ENCODE results near the gene PIH1D1.

Gene PIH1D1

DNA sequence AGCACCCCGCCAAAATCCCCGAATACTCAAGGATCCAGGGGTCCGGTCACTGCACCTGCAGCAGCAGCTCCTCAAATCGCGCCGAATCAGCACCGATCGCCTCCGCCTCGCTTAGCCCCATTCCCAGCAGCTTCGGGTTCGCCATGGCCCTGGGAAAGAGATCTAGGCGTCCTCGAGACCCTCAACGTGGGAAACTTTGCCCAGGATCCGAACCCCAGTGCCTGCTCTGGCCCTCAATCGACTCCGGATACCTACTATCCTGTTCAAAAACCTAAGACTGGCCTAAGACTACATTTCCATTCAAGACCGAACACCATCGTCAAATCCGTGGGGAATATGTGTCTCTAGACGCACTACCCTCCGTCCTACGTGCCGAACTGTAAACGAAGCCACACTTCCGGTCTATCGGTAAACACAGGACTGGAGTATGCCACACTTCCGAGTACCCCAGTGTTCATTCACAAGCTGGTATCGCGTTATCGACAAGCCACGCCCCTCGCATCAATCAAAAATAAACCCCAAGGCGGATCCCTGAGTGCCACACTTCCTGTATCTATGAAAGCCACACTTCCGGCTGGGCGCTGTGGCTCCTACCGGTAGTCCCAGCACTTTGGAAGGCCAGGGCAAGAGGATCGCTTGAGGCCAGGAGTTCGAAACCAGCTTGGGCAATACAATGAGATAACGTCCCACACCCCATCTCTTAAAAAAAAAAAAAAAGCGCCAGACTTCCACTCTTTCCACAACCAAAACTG is at the start of gene PIH1D1:
Gene PIH1D1 (minus strand): TSS at position 385 of the 752 bp plus-strand sequence. CDS start 240 bp downstream, at position 145.
- DNase-seq (ENCODE audit: low spot score) = peak; percentile 99

DNA sequence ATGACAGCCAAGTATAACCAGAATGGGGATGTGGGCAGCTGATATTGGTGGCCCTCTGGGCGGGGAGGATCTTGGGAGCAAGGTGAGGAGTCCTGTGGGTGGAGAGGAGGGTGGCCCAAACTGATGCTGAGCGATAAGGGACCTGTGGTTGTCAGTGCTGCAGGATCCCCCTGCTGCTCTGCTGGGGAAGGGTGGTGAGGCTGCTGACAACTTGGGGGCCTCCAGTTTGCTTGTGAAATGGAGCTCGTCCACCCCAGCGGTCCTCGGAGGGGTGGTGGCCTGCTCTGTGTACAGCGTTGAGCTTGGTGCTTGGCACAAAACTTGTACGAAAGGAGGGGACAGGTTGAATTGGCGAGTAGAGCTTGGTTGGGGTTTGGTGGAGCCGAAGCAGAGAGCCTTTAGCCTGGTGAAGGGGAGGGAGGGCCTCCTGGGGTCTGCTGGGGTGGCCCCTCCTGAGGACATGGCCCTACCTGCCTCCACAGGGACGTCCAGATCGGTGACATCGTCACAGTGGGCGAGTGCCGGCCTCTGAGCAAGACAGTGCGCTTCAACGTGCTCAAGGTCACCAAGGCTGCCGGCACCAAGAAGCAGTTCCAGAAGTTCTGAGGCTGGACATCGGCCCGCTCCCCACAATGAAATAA is 47.5 kb upstream of the PIH1D1 start:
- no peak for DNase-seq (ENCODE audit: low spot score)

DNA sequence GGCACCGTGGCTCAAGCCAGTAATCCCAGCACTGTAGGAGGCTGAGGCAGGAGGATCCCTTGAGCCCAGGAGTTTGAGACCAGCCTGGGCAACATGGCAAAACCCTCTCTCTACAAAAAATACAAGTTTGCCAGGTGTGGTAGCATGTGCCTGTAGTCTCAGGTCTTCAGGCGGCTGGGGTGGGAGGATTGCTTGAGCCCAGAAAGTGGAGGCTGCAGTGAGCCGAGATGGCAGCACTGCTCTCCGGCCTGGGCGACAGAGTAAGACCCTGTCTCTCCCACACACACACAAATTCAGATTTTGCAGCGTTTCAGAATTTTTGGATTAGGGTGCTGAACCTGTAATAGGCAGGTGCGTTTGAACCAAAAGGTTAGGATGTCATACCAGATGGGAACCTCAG is 46.9 kb upstream of the PIH1D1 start:
- DNase-seq (ENCODE audit: low spot score) = no peak

DNA sequence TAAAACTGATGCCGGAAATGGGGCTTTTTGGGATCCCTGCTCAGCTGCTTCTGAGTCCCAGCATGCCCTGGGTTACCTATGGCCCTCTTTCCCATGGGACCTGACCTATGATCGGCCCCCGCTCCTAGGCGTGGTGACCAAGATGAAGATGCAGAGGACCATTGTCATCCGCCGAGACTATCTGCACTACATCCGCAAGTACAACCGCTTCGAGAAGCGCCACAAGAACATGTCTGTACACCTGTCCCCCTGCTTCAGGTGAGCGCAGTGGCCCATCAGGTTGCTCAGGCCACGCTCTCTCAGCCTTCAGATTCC is 46.1 kb upstream of the PIH1D1 start:
- DNase-seq (ENCODE audit: low spot score) = no peak

DNA sequence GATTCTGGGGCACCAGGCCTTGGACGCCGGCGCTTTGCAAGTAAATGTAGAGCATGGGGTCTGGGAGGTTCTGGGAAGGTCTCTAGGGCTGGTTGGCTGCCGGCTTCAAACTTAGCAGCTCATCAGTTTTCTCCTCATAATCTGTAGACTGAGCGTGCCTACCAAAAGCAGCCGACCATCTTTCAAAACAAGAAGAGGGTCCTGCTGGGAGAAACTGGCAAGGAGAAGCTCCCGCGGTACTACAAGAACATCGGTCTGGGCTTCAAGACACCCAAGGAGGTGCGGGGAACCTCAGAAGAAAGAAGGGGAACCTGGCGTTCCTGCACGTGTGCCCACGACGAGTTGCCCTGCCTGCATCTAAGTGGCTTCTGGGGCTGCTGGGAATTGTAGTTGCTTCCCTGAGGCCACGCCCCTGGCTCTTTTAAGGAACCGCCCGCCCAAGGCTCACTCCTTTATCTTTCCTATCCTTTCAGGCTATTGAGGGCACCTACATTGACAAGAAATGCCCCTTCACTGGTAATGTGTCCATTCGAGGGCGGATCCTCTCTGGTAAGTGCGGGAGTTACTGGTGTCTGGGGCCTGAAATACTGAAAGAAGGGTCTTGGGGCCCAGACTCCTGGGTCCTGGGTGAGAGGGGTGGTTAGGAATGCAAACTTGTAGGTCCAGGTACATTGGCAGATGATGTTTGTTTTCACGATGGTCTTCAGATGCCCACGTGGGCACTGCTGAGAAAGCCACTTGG is 45.6 kb upstream of the PIH1D1 start:
- peak; percentile 67 for DNase-seq (ENCODE audit: low spot score)

DNA sequence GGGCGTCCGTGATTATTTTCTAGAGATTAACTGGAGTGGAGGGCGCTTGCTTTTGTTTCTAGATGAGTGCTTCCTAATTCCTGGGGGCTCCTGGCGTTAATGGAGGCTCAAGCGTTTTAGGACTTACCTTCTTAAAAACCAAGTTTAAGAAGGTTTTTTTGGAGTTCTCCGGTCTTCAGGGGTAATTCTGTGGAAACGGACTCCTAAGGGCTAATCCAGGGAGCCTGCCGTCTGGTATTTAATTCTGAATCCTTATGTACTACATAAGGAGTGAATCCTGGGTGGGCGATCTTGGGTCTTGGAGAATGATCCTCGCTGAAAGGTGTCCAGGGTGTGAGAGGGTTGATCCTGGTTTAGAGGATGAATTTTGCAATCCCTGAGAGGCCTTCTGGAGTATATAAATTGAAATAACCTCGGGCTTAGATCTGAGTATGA is 45.0 kb upstream of the PIH1D1 start:
- DNase-seq (ENCODE audit: low spot score) = no peak

DNA sequence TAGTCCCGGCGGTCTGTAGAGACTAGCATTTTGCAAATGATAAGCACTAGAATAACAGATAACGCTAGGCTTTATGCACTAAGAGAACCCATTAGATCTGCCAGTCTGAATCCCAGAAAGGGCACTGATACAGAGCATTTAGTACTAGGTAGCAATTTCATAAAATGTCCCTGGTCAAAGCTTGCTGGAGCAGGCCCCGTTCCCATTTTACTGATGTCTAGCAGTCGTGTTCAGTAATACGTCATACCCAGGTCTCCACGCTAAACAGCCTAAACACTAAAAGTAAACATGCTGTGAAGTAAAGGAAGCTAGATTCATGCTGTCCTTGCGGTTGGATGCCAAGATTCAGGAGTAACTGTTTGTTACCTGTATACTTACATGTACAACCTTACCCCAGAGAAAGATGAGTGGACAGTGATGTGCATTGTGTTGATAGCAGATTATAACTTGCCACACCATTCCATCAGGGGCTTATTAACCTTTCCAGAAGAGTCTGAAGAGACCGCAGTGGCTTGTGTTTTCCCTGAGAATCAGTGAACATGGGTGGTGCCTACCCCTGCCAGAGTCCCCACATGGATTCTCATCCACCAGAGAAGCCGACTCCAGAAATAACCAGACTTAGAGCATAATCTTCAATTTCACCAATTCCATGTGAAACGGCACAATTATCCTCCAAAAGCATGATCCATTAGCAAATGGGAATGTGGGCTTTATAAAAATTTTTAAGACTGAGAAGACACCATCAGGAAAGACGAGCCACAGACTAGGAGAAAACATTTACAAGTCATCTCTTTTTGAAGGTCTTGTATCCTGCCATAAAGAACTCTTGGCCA is 41.2 kb upstream of the PIH1D1 start:
- no peak for DNase-seq (ENCODE audit: low spot score)

DNA sequence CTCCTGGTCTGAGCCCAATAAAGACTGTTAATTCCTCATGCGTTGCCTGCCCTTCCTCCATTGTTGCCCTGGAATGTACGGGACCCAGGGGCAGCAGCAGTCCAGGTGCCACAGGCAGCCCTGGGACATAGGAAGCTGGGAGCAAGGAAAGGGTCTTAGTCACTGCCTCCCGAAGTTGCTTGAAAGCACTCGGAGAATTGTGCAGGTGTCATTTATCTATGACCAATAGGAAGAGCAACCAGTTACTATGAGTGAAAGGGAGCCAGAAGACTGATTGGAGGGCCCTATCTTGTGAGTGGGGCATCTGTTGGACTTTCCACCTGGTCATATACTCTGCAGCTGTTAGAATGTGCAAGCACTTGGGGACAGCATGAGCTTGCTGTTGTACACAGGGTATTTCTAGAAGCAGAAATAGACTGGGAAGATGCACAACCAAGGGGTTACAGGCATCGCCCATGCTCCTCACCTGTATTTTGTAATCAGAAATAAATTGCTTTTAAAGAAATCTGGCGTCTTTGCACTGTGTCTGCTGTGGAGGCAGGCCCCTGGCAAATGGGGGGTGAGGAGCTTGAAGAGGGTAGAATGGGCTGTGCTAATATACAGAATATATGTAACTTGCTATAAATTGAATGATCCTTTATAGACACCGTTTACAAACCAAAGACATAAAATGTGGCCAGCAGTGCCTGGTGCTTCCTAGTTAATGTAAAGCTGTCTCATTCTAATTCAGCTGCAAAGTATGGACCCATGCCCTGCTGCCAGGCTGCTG is 40.4 kb upstream of the PIH1D1 start:
- DNase-seq (ENCODE audit: low spot score) = no peak

DNA sequence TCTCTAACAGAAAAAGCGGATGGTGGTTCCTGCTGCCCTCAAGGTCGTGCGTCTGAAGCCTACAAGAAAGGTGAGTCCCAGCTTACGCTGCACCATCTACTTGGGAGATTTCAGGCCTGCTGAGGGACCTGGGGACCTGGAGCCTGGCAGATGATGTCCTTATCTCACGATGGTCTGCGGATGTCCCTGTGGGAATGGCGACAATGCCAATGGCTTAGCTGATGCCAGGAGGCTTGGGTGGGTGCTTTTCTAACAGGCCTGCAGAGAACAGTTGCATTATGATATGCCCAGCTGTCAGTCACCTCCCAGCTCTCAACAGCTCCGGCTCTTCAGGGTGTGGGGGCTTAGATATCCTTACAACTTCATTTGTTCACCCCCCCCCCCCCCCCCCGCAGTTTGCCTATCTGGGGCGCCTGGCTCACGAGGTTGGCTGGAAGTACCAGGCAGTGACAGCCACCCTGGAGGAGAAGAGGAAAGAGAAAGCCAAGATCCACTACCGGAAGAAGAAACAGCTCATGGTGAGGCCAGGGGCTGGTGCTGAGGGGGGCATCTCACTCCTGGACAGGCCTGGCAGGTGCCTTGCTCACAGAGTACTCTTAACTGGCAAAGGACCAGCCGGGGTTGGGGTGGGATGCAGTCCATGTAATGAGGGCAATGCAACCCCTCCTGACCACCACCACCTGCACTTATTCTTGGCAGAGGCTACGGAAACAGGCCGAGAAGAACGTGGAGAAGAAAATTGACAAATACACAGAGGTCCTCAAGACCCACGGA is 39.6 kb upstream of the PIH1D1 start:
- no peak for DNase-seq (ENCODE audit: low spot score)

DNA sequence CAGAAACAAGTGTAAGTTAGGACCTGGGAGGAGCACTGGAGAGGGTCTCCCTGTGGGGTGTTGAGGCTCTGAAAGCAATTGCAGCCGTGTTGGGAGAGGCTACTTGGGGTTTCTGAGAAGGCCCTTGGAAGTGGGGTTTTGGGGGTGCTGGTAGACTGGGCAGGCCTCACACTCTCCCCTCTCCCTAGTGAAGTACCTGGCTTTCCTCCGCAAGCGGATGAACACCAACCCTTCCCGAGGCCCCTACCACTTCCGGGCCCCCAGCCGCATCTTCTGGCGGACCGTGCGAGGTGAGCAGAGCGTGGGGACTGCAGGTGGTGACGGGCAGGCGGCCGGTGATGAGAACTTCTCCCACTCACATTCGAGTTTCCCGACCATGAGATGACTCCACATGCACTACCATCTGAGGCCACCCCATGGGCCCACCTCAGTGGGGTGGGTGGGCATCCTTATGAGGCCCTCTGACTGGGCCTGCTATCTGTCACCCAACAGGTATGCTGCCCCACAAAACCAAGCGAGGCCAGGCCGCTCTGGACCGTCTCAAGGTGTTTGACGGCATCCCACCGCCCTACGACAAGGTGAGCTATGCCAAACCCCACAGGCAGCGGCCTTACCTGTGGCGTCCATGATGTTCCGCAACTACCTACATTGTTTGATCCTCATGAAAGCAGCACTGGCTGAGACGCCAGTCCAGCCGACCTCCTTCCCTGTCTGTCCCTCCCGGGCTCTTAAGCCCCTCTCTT is 38.8 kb upstream of the PIH1D1 start:
- DNase-seq (ENCODE audit: low spot score) = no peak

DNA sequence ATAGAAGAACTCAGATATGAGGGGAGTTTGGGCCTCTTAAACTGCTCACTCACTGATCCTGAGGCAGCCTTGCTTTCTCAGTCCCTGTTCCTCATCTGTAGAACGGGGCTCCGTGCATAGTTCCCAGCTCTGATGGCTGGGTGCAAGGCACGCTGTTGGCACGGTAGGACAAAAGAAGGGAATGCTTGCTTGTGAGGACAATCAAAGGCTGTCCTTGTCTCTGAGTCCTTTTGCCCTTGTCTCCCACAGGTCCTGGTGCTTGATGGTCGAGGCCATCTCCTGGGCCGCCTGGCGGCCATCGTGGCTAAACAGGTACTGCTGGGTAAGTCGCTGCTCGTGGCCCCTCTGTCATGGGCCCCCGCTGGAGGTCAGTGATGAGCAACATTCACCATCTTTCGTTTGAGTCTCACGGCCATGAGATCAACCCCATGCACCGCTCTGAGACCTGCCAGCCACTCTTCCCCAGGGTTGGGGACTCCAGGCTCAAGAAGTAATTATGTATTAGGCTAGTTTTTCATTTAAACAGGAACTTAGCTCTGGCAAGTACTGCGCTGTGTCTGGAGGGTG is 38.1 kb upstream of the PIH1D1 start:
- DNase-seq (ENCODE audit: low spot score) = no peak

DNA sequence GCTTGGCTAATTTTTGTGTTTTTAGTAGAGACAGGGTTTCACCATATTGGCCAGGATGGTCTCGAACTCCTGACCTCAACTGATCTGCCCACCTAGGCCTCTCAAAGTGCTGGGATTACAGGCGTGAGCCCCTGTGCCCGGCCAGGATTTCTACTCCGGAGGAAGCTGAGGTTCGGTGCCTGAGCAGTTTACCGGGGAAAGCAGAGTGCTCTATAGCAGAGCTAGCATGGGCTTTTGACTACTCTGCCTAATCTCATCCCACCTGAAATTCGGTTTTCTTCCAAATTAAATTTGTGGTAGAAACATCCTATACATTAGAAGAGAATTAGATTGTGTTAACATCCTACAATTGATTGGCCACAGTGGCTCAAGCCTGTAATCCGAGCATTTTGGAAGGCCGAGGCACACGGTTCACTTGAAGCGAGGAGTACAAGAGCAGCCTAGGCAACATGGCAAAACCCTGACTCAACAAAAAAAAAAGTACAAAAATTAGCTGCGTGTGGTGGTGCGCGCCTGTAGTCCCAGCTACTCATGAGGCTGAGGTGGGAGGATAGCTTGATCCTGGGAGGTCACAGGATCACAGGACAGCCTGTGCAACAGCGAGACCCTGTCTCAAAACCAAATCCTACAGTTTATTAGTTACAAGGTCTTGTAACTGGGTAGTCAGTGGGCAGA is 37.4 kb upstream of the PIH1D1 start:
- DNase-seq (ENCODE audit: low spot score) = no peak

DNA sequence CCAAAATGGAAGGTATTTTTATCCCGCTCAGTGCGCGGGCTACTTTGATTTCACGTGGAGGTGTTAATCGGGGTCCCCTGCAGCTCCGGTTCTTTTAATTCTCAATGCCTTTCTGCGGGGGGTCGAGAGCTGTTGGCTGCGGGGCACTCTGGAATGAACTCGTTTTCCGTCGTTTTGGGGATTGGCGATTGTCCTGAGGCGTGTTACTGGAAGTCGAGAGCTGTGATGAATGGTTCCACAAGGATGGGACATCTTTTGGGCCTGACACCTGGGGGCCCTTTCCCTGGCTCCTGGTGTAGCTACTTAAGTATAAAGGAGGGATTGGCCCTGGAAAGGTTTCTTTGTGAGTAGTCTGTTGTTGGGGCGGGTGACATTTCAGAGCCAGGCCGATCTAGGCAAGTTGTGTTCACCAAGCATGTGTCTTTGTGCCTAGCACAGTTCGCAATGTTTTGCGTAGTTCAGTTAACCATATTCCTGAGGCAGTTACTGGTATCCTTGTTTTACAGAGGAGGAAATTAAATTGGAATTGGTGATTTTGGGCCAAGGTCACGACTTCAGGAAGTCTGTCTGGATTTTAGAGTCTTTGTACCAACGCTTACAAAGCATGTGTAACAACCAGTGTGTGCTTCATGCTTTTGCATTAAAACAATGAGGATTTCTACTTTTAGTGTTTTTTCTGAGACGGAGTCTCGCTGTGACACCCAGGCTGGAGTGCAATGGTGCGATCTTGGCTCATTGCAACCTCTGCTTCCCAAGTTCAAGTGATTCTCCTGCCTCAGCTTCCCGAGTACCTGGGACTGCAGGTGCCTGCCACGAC is 36.6 kb upstream of the PIH1D1 start:
- no peak for DNase-seq (ENCODE audit: low spot score)

DNA sequence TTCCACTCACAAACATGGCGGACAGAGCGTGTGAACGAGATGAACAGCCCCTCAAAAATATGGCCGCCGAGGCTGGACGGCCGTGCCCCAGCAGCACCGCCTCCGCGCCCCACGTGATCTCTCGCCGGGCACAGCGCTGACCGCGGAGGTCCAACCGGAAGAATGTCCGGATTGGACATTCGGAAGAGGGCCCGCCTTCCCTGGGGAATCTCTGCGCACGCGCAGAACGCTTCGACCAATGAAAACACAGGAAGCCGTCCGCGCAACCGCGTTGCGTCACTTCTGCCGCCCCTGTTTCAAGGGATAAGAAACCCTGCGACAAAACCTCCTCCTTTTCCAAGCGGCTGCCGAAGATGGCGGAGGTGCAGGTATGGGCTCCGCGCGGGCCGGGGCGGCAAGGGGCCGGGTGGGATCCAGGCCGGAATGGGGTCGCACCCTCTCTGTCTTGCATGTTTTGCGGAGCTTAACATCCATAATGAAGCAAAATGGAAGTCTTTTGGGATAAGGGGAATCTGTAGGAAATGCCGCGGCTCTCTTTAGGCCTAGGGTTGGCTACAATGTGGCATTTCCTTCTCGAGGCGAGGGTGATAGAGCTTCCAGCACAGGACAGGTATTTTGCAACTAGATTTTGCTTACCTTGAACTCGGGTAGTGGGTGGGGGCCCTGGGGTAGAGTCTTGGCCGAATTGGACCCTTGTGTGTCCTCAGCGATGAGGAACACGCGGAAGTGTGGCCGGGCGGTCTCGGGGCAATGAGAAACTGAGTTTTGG is 35.8 kb upstream of the PIH1D1 start, which contains the start of gene RPL13A:
Gene RPL13A (plus strand): TSS at position 332 of the 769 bp plus-strand sequence. CDS start 22 bp downstream, at position 354.
- peak; percentile 97 for DNase-seq (ENCODE audit: low spot score)

DNA sequence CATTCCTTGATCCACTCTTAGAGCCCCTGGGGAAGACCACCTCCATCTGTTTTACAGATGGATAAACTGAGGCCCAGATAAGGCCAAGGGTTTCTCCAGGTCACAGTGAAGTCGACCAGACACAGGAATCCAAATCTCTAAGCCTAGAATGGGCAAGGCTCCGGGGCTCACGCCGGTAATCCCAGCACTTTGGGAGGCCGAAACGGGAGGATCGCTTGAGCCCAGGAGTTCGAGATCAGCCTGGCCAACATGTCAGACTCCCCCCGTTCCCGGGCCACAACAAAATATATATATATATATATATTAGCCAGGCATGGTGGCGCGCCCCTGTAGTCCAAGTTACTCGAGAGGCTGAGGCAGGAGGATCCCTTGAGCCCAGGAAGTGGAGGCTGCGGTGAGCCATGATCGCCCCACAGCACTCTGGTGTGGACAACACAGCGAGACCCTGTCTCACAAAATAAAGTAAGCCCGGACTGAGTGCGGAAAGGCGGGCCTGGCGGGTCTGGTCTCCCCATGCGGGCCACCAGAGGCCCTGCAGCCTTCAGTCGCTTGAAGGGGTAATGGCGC is 35.2 kb upstream of the PIH1D1 start:
- DNase-seq (ENCODE audit: low spot score) = no peak

DNA sequence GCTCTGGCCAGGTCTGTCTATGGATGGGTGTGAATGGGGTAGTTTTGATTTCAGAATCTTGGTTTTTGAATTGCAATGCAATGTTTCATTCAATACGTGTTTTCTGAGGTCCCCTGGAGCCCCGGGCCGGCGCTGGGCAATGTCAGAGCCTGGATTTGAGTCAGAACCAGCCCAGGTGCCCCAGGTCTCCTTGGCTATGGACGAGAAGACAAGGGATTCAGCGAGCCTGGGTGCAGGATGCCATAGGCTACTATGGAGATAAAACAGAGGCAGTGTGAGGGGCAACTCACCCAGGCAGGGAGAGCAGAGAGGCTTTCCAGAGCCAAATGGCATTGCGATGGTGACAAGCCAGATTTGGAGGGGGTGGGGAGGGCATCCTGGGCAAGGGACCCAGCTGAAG is 34.6 kb upstream of the PIH1D1 start:
- DNase-seq (ENCODE audit: low spot score) = no peak

All from COLO829 (cell line).